22Rv1 (cell line): ENCODE results near the gene PPIL4.

ENCODE experiments used
- H3K27ac ChIP-seq: fragments of 450-650 bp; 2 replicates; pipeline ENCODE4 v1.5.1; 2017
- ZFX ChIP-seq: fragments of 450-650 bp; IDR thresholded peaks from 2 replicates; pipeline ENCODE4 v1.6.1; 2017; ENCODE audit warnings: antibody characterized with exemption, borderline replicate concordance
- TF ChIP-seq, protein P1 (sequence below): fragments of 450-650 bp; IDR thresholded peaks from 2 replicates; pipeline ENCODE4 v1.5.1; 2017; ENCODE audit warnings: mild to moderate bottlenecking

Gene PPIL4

DNA sequence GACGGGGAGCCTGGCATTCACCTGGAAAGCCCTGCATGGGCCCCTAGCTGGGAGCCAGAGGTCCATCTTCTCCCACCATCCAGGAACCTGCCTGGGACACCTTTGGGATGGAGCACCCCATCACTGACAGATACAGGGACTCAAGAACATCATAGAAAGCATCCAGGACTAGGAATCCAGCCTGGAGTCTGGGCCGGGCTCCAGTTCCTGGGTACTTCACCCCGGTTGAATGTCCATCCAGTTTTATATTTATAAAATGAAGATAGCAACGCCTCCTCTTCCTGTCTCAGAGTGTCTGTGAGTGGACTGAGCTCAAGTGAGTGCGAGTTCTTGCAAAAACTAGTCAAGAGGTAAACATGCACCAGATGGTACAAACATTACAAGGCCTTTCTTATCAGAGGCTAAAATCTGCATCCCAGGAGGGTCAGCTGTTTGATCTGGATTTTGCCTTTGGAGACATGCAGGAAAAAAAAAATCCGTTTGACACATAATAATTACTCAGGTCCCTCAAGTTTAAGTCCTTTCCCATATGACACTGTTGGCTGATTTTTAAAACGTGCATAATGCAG lies 88.4 kb downstream of the PPIL4 start:
- TF ChIP-seq ZFX: no peak
- TF ChIP-seq, protein P1, sequence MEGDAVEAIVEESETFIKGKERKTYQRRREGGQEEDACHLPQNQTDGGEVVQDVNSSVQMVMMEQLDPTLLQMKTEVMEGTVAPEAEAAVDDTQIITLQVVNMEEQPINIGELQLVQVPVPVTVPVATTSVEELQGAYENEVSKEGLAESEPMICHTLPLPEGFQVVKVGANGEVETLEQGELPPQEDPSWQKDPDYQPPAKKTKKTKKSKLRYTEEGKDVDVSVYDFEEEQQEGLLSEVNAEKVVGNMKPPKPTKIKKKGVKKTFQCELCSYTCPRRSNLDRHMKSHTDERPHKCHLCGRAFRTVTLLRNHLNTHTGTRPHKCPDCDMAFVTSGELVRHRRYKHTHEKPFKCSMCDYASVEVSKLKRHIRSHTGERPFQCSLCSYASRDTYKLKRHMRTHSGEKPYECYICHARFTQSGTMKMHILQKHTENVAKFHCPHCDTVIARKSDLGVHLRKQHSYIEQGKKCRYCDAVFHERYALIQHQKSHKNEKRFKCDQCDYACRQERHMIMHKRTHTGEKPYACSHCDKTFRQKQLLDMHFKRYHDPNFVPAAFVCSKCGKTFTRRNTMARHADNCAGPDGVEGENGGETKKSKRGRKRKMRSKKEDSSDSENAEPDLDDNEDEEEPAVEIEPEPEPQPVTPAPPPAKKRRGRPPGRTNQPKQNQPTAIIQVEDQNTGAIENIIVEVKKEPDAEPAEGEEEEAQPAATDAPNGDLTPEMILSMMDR: no peak

GRCh38 chr6:149456311-149457021 lies 89.4 kb downstream of the PPIL4 start:
- H3K27ac ChIP-seq: no peak overlapping the region
- TF ChIP-seq, protein P1: no peak
- no peak for TF ChIP-seq ZFX

More for the DNA sequence above, 88.4 kb downstream of the PPIL4 start:
- no peak overlapping the region for H3K27ac ChIP-seq

- H3K27ac ChIP-seq: no peak overlapping the region
- no peak for TF ChIP-seq ZFX
- TF ChIP-seq, protein P1: no peak
Measured at GRCh38 chr6:149455031-149455732, 90.7 kb downstream of the PPIL4 start.
